Thoracic aorta (tissue), 2 donors: ENCODE data around the gene KCNQ2. TPM values are rescaled to one million over a fixed set of nuclear protein-coding genes. Genes with fewer than 3 reads are reported as not detected.

Experiments
- ATAC-seq: fragments of 150-250 bp; one replicate; pipeline ENCODE4 v1.8.0; 2017; ENCODE audit warnings: low read depth; ENCODE audit not compliant: insufficient number of reproducible peaks, low FRiP score
- DNase-seq: peaks from one replicate; pipeline ENCODE4 v3.0.0-alpha.2; 2020; ENCODE audit warnings: low spot score
- H3K27ac ChIP-seq, 2 donors: fragments of 200-600 bp; sonication (generic); 1 replicate in 1 of 2; 2 replicates in 1 of 2; pipeline ENCODE4 v1.5.1; 2016; ENCODE audit warnings: mild to moderate bottlenecking in 2 of 2, moderate library complexity in 2 of 2
- H3K27me3 ChIP-seq: fragments of 200-600 bp; sonication (generic); replicated peaks from 2 replicates; pipeline ENCODE4 v1.6.0; 2016; ENCODE audit warnings: mild to moderate bottlenecking; ENCODE audit not compliant: insufficient read depth
- H3K36me3 ChIP-seq: fragments of 200-600 bp; sonication (generic); one replicate; pipeline ENCODE4 v1.5.1; 2016
- H3K4me1 ChIP-seq, 2 donors: fragments of 200-600 bp; sonication (generic); 1 replicate in 1 of 2; 2 replicates in 1 of 2; pipeline versions ENCODE4 v1.5.1 to v1.6.0; 2016; ENCODE audit warnings: low read depth in 2 of 2, mild to moderate bottlenecking in 1 of 2; ENCODE audit not compliant: control insufficient read depth in 1 of 2
- H3K4me3 ChIP-seq: fragments of 200-600 bp; sonication (generic); 2 replicates; pipeline ENCODE4 v1.5.1; 2016; ENCODE audit warnings: mild to moderate bottlenecking
- H3K9me3 ChIP-seq: fragments of 200-600 bp; sonication (generic); 2 replicates; pipeline ENCODE4 v1.5.1; 2016
- CTCF ChIP-seq: fragments of 200-600 bp; sonication (generic); IDR thresholded peaks from one replicate; pipeline ENCODE4 v1.5.1; 2019; ENCODE audit warnings: antibody characterized with exemption
- total RNA-seq, 2 donors: library from RNA; depleted of rRNA; stranded (reverse); fragments of >200 nt; gene quantifications; one replicate each; pipeline versions ENCODE4 v1.1.0 to v1.2.3, GENCODE V29; 2016

The KCNQ2 gene
- total RNA-seq, 2 donors from 2014 or later, result not detected

GRCh38 chr20:63416631-63417030 is 55.8 kb downstream of the KCNQ2 start:
- TF ChIP-seq CTCF, result no peak
- Histone ChIP-seq H3K27ac (no peak overlapping the region), H3K27me3 (no peaks in the 10 kb centered on the region), H3K4me1 (no peaks in the 10 kb centered on the region), H3K9me3 (no peaks in the 10 kb centered on the region), H3K36me3 (no peaks in the 10 kb centered on the region), H3K4me3 (no peak overlapping the region)
- ATAC-seq (no peak), DNase-seq (no peak)

GRCh38 chr20:63415647-63416391 is 56.6 kb downstream of the KCNQ2 start:
- no peak for DNase-seq
- no peaks in the 10 kb centered on the region for H3K36me3 ChIP-seq
- no peaks in the 10 kb centered on the region for H3K9me3 ChIP-seq
- no peak overlapping the region for H3K4me3 ChIP-seq
- no peak for TF ChIP-seq CTCF
- H3K4me1 ChIP-seq, result no peaks in the 10 kb centered on the region
- no peak for ATAC-seq
- no peaks in the 10 kb centered on the region for H3K27me3 ChIP-seq
- no peak overlapping the region for H3K27ac ChIP-seq

GRCh38 chr20:63414720-63415430 is 57.6 kb downstream of the KCNQ2 start:
- Histone ChIP-seq H3K36me3 (no peaks in the 10 kb centered on the region), H3K27me3 (no peaks in the 10 kb centered on the region)

GRCh38 chr20:63413963-63414684 is 58.3 kb downstream of the KCNQ2 start:
- no peak for ATAC-seq

More at GRCh38 chr20:63414720-63415430, 57.6 kb downstream of the KCNQ2 start:
- H3K4me1 ChIP-seq, result no peaks in the 10 kb centered on the region
- no peak overlapping the region for H3K4me3 ChIP-seq
- no peak for TF ChIP-seq CTCF
- H3K9me3 ChIP-seq, result no peaks in the 10 kb centered on the region
- DNase-seq, result no peak
- no peak overlapping the region for H3K27ac ChIP-seq
- no peak for ATAC-seq

More at GRCh38 chr20:63413963-63414684, 58.3 kb downstream of the KCNQ2 start:
- Histone ChIP-seq H3K36me3 (no peaks in the 10 kb centered on the region), H3K27me3 (no peaks in the 10 kb centered on the region), H3K4me3 (no peak overlapping the region), H3K27ac (no peak overlapping the region), H3K9me3 (no peaks in the 10 kb centered on the region), H3K4me1 (no peaks in the 10 kb centered on the region)
- no peak for DNase-seq
- no peak for TF ChIP-seq CTCF
